Epidermal melanocyte (primary cell): ENCODE measurements around the gene EOLA1.
"Not testable (repeated sequence)": the region's sequence is repeated elsewhere in the genome, so short reads cannot be mapped to it uniquely, and the experiment has no call there.

ENCODE experiments used
- DNase-seq: peaks from one replicate; pipeline ENCODE4 v3.0.0; 2011; ENCODE audit warnings: low spot score; ENCODE audit not compliant: insufficient read length

EOLA1 gene

DNA sequence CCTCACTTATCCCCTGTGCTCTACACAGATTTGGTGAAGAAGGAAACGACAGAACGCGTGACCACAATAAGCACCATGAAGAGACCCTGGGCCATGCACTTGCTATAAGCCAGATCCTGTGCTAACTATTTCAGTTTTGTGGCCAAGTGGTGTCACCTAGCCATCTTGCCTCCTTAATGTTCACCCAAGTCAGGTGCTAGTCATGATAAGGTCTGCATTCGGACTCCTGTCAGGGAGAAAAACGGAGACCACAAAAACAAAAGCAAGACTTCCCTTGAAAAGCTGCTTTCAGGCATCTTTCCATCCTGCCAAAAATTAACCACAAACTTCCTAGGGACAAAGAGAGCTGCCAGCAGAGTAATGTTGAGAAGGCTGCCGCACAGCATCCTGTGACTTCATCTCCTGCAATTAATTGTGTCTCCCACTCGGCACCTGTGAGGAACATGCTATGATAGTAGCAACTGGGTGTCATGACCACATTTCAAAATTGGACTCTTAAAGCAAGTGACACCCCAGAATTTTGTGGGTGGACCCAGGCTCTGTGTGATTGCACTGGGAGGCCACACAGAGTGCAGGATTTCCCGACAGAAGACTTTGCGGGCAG lies 26.9 kb upstream of the EOLA1 start:
- no peak for DNase-seq

DNA sequence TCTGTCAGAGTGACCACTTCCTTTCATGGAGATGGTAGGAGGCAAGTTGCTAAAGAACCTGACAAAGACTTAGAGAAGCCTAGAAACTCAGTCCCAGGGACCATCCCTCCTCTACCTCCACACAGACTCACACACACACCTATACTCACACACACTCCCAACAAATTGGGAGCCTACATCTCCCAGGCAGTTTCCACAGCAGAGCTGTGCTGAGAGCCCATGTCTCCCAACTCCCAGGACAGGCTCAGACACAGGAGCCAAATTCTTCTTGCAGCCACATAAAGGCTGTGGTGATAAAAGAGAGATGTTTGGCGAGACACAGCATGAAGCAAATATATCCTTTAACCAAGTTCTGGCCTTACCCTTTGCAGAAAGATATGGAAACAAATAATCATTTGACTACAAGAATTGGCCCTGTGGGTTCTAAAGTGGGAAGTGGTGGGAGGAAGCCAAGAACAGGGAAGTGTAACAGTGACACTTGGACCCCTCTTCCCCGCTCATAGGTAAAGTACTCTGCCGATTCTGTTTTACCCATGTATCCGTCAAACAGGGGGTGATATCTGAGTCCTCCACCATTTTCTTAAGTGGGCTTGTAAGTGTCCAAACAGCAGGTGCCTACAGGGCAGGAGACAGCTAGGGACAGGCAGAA lies 24.7 kb upstream of the EOLA1 start:
- no peak for DNase-seq

GRCh38 chrX:149516604-149517003 lies 24.2 kb upstream of the EOLA1 start:
- no peak for DNase-seq

GRCh38 chrX:149517308-149517707 lies 23.5 kb upstream of the EOLA1 start:
- no peak for DNase-seq

- DNase-seq = no peak
Observed at GRCh38 chrX:149518236-149518635, 22.6 kb upstream of the EOLA1 start.

DNA sequence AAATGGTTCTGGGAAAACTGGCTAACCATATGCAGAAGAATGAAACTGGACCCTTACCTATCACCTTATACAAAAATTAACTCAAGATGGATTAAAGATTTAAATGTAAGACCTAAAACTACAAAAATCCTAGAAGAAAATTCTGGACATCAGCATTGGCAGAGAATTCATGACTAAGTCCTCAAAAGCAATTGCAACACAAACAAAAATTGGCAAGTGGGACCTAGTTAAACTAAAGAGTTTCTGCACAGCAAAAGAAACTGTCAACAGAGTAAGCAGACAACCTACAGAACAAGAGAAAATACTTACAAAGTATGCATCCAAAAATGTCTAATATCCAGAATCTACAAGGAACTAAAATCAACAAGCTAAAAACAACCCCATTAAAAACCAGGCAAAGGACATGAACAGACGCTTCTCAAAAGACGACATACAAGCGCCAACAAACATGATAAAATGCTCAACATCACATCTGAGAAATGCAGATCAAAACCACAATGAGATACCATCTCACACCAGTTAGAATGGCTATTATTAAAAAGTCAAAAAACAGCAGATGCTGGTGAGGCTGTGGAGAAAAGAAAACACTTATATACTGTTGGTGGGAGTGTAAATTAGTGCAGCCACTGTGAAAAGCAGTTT lies 20.1 kb upstream of the EOLA1 start:
- DNase-seq = not testable (repeated sequence)

DNA sequence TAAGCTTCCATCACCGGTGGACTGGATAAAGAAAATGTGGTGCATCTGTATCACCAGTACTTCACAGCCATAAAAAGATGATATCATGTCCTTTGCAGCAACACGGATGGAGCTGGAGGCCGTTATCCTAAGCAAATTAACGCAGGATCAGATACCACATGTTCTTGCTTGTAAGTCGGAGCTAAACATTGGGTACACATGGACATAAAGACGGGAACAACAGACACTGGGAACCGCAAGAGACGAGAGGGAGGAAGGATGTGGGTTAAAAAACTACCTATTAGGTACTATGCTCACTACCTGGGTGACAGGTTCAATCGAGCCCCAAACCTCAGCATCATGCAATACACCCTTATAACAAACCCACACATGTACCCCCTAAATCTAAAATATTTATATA lies 19.4 kb upstream of the EOLA1 start:
- no peak for DNase-seq

GRCh38 chrX:149522916-149523315 lies 17.9 kb upstream of the EOLA1 start:
- DNase-seq = no peak

DNA sequence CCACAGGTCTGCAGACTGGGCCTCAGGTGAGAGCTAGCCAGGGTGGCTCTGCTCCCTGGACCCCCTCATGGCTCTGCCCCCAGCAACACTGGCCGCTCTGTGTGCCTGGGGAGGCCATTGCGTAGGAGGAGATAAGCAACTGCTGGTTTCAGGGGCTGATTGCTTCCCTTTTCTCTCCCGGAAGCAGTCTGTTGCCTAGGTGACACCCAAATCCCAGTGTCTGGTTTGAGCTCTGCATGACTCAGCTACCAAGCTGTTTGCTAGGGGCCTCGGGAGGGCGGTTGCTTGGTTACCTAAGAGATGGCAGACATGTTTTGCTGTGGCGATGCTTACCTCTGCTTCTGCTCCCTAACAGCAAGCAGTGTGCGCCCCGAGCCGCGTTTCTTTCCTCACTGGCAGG lies 15.4 kb upstream of the EOLA1 start:
- DNase-seq = not testable (repeated sequence)

DNA sequence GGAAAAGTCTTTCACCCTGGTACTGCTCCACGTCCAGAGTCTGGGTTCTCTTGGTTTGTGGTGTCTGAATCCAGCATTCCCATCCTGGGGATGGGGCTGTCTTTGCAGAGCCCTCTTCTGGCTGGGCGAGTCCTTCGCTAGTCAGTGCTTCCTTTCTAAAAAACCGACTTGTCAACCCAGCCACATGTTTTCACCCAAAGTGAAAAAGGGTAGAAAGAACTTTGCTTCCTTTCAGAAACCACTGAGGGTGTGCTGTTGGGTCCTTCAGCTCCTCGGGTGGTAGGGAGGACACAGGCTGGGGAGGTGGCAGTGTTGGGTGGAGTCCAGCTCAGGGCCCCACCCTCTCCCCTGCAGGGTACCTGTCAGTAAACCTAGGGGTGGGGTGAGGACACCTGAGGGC lies 14.9 kb upstream of the EOLA1 start:
- DNase-seq = not testable (repeated sequence)

GRCh38 chrX:149526318-149527033 lies 14.3 kb upstream of the EOLA1 start:
- DNase-seq = not testable (repeated sequence)

- DNase-seq = no peak
Observed at GRCh38 chrX:149527705-149528104, 13.1 kb upstream of the EOLA1 start.

DNA sequence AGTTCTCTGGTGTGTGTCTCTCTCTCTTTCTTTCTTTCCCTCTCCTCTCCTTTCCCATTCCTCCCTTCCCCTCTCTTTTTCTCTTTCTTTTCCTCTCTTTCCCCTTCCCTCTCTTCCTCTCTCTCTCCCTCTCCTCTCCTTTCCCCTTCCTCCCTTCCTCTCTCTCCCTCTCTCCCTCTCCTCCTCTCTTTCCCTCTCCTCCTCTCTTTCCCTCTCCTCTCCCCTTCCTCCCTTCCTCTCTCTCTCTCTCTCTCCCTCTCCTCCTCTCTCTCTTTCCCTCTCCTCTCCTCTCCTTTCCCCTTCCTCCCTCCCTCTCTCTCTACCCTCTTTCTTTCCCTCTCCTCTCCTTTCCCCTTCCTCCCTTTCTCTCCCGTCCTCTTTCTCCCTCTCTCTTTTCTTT lies 12.4 kb upstream of the EOLA1 start:
- DNase-seq = no peak

GRCh38 chrX:149531599-149531998 lies 9.2 kb upstream of the EOLA1 start:
- no peak for DNase-seq

DNA sequence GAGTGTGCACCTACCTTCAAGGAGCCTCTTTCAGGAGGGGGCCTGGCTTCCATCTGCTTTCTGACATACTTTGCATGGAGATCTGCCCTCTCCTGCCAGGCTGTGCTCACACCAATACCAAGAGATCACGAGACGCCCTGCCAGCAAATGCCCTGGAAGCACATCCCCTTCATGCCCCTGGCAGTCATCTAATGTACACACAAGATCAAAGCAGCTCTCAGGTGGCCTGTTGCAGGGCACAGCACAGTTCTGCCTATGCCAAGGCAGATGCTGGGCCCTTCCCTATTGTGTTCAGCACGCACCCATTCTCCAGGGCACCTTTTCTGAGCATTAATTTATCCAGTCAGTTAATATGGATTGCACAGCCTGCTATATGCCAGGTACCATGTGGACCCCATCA lies 7.9 kb upstream of the EOLA1 start:
- DNase-seq = not testable (repeated sequence)

- not testable (repeated sequence) for DNase-seq
Observed at GRCh38 chrX:149533999-149534398, 6.8 kb upstream of the EOLA1 start.

GRCh38 chrX:149534926-149535602 lies 5.7 kb upstream of the EOLA1 start:
- not testable (repeated sequence) for DNase-seq

DNA sequence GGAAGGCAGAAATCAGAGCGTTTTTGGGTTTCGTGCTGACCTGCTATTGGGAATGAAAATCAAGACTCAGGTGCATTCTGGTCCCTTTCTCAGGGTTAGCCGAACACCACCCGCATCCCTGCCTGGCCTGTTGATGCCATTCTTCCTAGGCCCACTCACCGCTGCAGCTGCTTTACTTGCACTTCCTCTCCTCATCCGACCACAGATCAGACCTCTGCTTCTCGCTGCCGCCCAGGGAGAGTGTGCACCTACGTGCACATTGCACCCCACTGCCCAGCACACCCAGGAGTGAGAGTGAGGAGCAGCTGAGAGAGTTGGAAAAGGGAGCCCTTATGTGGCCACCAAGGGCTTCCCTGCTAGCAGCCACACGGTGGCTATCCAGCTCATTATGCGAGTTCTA lies 3.3 kb upstream of the EOLA1 start:
- not testable (repeated sequence) for DNase-seq

- peak; percentile 59 for DNase-seq
Observed at GRCh38 chrX:149539283-149540130, 1.3 kb upstream of the EOLA1 start.

- DNase-seq = peak; percentile 19
Observed at GRCh38 chrX:149540131-149540620, 636 bp upstream of the EOLA1 start.
